Activated naive CD8-positive, alpha-beta T cell treated with anti-CD3 and anti-CD28 coated beads for 36 hours (primary cell): ENCODE measurements around the gene CTSC. TPM values are rescaled to one million over a fixed set of nuclear protein-coding genes. Genes with fewer than 3 reads are reported as not detected.

Experiments used
- DNase-seq: peaks from one replicate; pipeline ENCODE4 v3.0.0; 2021
- H3K27ac Mint-ChIP-seq: one replicate; pipeline ENCODE4 v1.8.0; 2022; ENCODE audit warnings: mild to moderate bottlenecking, moderate library complexity, mixed read lengths
- H3K27me3 Mint-ChIP-seq: one replicate; pipeline ENCODE4 v1.8.0; 2022; ENCODE audit warnings: mild to moderate bottlenecking, mixed read lengths
- H3K36me3 Mint-ChIP-seq: one replicate; pipeline ENCODE4 v1.8.0; 2021; ENCODE audit warnings: mild to moderate bottlenecking, mixed read lengths
- H3K4me1 Mint-ChIP-seq: one replicate; pipeline ENCODE4 v1.8.0; 2021; ENCODE audit warnings: mixed read lengths
- H3K4me3 Mint-ChIP-seq: one replicate; pipeline ENCODE4 v1.8.0; 2022; ENCODE audit warnings: mild to moderate bottlenecking, moderate library complexity, mixed read lengths
- H3K9me3 Mint-ChIP-seq: one replicate; pipeline ENCODE4 v1.8.0; 2022; ENCODE audit warnings: mixed read lengths
- total RNA-seq, 2 experiments: library from RNA; stranded (reverse); gene quantifications; one replicate each; pipeline ENCODE4 v1.2.3, GENCODE V29; 2021

Gene CTSC
- total RNA-seq, 2 experiments from 2014 or later: 77.6 to 80.9 TPM

DNA sequence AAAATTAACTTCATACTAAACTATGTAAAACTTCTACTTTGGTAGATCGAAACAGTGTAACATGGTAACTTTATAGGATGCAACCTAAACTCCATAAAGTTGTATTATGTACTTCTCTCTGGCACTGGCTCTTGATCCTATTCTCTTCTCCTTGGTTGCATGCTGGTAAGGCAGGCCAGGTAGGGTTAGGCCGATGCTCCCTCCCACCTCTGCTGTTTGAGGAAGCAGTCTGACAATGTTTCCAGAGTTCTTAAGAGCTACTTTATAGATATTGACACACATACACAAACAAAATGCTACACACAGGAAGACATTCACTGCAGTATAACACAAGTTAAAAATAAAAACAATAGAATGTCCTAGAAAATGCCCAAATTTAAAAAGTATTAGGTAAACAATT lies 22.5 kb downstream of the CTSC start:
- Mint-ChIP-seq H3K4me1 (peaks cover 2% of the 10 kb centered on the region), H3K27ac (no peak overlapping the region), H3K27me3 (no peaks in the 10 kb centered on the region), H3K4me3 (no peak overlapping the region), H3K9me3 (no peaks in the 10 kb centered on the region), H3K36me3 (peaks cover 32% of the 10 kb centered on the region)
- DNase-seq: no peak

DNA sequence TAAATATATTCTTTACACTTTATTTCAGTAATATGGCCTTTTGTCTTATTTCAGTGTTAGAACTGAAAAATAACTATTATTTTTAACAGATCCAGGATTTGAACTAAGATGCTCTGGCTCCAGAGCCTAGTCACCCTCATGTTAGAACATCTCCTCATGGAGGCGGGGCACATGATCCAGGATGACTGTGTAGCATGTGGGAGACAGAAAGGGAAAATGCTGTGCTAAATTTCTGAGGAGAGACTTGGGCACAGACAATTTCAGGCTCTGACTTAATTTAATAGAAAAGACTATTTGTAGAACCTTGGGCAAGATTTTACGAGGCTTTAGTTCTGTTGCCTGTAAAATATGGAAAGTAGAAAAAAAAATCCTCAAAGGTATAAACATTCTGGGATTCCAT lies 24.1 kb downstream of the CTSC start:
- no peak for DNase-seq
- H3K4me1 Mint-ChIP-seq: peaks cover 4% of the 10 kb centered on the region
- H3K27me3 Mint-ChIP-seq: no peaks in the 10 kb centered on the region
- H3K9me3 Mint-ChIP-seq: no peaks in the 10 kb centered on the region
- peaks cover 39% of the 10 kb centered on the region for H3K36me3 Mint-ChIP-seq
- H3K4me3 Mint-ChIP-seq: no peak overlapping the region
- no peak overlapping the region for H3K27ac Mint-ChIP-seq

DNA sequence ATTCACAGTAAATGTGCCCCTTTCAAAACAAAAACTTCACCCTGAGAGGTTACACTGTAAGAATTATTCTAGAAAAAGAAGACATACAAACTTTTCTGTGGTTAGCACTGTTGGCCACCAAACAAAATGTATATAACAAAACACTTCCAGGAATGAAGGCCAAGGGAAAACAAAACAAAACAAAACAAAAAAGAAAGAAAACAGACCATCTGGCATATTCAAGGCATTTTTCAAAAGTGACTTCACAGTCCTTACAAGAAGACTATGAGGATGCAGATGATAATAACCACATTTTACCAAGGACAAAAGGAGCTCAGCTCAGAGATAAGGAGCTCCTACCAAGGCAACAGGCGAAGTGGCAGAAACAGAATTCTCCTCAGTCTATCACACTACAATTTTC lies 24.9 kb downstream of the CTSC start:
- Mint-ChIP-seq H3K9me3 (no peaks in the 10 kb centered on the region), H3K36me3 (peaks cover 46% of the 10 kb centered on the region), H3K4me3 (no peak overlapping the region), H3K27me3 (no peaks in the 10 kb centered on the region), H3K4me1 (peaks cover 4% of the 10 kb centered on the region), H3K27ac (no peak overlapping the region)
- no peak for DNase-seq

DNA sequence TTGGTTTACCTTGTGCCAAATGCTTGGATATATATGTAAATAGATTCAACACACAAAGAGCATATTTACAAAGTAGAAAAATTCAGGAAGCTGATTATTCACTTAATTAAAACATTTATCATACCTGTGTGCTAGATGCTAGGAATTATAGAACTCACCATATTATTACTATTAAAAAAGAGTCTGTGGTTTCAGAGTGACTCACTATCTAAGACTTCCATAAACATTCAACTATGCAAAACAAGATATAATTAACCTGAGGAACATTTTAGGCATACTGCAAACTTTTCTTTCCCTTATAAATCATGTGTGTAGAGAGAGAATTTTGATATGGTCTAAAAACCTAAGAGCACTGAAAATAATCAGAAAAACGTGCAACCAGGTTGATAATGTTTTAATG lies 27.3 kb downstream of the CTSC start:
- Mint-ChIP-seq H3K4me3 (no peak overlapping the region), H3K27me3 (no peaks in the 10 kb centered on the region), H3K4me1 (peaks cover 4% of the 10 kb centered on the region), H3K27ac (no peak overlapping the region), H3K9me3 (no peaks in the 10 kb centered on the region), H3K36me3 (peaks cover 62% of the 10 kb centered on the region)
- DNase-seq: no peak

DNA sequence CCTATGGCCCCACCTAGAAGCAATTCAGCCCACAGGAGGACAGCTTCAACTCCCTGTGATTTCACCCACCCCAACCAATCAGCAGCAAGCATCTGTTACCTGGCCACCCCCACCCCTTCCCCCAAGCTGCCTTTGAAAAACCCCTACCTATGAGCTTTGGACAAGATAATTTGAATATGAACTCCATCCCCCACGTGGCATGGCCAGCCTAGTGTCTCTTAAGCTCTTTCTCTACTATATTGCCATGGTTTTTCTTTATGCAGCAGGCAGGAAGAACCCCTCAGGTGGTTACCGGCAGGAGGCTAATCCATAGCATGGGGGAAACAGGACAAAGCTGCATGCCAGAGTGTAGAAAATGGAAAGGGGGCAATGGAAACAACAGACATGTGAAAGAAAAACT lies 29.0 kb downstream of the CTSC start:
- Mint-ChIP-seq H3K36me3 (peaks cover 66% of the 10 kb centered on the region), H3K4me1 (peaks cover 6% of the 10 kb centered on the region)

DNA sequence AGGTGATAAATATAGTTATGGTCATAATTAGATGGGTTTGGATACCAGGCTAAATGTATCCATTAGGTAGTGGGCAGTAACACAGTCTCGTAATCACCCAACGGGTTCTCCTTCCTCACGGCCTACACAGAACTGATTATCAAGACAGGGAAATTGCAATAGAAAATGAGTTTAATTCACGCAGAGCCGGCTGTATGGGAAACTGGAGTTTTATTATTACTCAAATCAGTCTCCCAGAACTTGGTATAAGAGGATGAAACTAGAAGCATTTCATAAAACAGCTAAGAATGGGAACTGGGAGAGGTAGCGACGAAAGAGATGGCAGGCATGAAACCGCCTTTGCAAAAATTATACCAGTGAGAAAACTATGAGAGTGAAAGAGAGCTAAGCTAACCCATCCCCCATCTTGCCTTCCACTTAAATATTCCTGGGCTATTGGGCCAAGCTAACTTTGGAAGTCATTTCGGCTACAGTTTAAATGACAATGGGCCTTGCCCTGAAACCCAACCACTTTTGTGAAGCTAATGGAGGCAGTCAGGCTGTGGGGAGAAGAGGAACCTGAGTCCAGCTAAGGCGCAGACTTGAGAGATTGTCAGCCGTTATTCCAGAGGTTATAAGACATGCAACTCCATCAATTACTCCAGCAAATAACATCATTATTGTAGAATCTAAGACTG lies 29.6 kb downstream of the CTSC start:
- Mint-ChIP-seq H3K27me3 (no peaks in the 10 kb centered on the region), H3K27ac (no peak overlapping the region), H3K36me3 (peaks cover 64% of the 10 kb centered on the region), H3K9me3 (no peaks in the 10 kb centered on the region), H3K4me1 (peaks cover 13% of the 10 kb centered on the region), H3K4me3 (no peak overlapping the region)
- no peak for DNase-seq

More for the DNA sequence above, 29.0 kb downstream of the CTSC start:
- Mint-ChIP-seq H3K27me3 (no peaks in the 10 kb centered on the region), H3K9me3 (no peaks in the 10 kb centered on the region), H3K4me3 (no peak overlapping the region), H3K27ac (no peak overlapping the region)
- DNase-seq: no peak

DNA sequence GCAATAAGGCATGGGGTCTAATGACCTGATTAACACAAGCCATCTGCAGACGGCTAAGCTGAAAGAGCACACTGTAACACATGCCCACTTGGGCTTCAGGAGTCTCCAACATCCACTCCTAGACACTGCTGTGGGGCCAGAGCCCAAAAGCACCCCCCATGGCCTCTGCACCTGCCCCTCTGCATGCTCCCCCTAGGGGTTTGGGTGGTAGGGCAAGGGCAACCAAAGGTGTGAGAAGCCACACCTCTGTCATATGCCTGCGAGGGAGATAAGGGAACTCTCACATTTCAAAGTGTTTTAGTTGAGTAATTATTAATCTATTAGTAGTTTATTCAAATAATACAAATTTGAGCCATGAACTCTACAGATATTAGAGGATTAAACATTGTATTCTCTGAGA lies 30.8 kb downstream of the CTSC start:
- H3K36me3 Mint-ChIP-seq: peaks cover 68% of the 10 kb centered on the region
- H3K9me3 Mint-ChIP-seq: no peaks in the 10 kb centered on the region
- peaks cover 21% of the 10 kb centered on the region for H3K4me1 Mint-ChIP-seq
- H3K27me3 Mint-ChIP-seq: no peaks in the 10 kb centered on the region
- no peak overlapping the region for H3K27ac Mint-ChIP-seq
- no peak for DNase-seq
- H3K4me3 Mint-ChIP-seq: no peak overlapping the region

DNA sequence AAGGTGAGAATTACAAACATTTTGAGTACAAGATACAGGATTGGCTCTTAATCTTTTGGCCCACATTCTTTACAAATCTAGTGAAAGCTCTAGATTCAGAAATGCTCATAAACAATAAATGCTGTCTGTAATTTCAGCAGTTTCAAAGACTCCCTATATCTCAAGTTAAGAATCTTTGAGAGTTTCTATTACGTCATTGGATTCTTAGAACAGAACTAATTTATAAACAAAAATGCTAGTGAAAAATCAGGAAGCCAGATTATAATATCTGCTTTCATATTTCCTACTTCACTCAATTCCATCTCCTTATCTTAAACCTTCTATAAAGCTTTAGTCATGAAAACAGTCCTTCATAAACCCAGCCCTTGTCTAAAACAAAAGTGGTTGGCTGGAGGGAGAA lies 32.1 kb downstream of the CTSC start:
- H3K9me3 Mint-ChIP-seq: no peaks in the 10 kb centered on the region

DNA sequence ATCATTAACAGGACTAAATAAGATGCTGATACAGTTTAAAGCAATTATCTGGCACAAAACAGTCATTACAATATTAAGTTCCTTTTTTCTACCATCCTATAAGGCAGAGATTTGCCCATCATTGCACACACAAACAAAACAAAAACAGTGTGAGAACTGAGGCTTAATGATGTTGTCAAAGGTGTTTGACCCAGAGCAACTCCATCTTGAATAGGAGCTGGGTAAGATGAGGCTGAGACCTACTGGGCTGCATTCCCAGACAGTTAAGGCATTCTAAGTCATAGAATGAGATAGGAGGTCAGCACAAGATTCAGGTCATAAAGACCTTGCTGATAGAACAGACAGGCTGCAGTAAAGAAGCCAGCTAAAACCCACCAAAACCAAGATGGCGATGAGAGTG lies 33.2 kb downstream of the CTSC start:
- Mint-ChIP-seq H3K36me3 (peaks cover 76% of the 10 kb centered on the region), H3K27me3 (no peaks in the 10 kb centered on the region), H3K4me3 (no peak overlapping the region), H3K4me1 (peaks cover 30% of the 10 kb centered on the region), H3K27ac (no peak overlapping the region), H3K9me3 (no peaks in the 10 kb centered on the region)
- DNase-seq: no peak

More for the DNA sequence above, 32.1 kb downstream of the CTSC start:
- Mint-ChIP-seq H3K4me3 (no peak overlapping the region), H3K4me1 (peaks cover 32% of the 10 kb centered on the region), H3K27me3 (no peaks in the 10 kb centered on the region), H3K36me3 (peaks cover 72% of the 10 kb centered on the region), H3K27ac (no peak overlapping the region)
- DNase-seq: no peak

DNA sequence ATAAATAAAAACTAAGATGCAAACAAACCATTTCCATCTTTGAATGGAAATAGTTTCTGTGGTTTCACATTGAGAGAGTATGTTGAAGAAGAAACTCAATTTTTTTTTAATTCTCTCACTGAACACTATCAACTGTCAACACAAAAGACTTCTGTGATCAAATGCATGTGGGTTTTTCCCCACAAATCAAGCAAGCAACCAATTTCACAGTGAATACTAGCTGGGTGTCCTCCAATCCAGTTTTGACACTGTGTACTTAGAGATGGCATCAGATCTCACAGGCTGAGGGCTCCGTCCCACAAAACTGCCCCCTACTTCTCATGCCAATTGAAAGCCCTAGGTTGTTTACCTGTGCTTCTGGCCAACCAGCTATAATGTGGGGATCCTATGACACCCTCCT lies 34.5 kb downstream of the CTSC start:
- Mint-ChIP-seq H3K36me3 (peaks cover 74% of the 10 kb centered on the region), H3K4me1 (peaks cover 29% of the 10 kb centered on the region), H3K27me3 (no peaks in the 10 kb centered on the region), H3K27ac (no peak overlapping the region), H3K4me3 (no peak overlapping the region), H3K9me3 (no peaks in the 10 kb centered on the region)
- DNase-seq: no peak

DNA sequence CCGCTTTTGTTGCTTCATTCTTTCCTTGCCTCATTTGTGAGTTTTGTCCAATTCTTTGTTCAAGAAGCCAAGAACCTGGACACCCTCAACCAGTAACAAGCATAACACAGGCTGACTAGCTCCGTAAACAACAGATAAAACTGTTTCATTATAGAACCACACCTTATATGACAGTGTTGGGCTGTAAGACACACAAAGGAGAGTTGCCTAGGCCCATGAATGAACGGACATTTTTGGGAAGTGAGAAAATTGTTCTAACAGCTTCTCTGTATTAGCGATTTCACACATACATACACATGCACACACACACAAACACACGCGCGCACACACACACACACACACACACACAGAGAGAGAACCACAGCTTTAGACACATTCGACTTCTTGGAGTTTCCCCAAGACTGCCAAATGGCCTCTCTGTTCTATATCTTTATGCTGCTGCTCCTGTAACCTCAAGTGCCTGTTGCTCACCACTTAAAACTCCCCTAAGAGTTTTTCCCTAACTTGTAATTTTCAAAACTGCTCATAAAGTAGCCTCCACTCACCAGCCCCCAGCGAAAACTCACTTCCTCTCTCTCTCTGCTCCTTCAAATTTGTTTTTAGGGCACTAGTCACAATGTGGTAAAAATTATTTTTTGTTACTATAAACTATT lies 35.9 kb downstream of the CTSC start:
- Mint-ChIP-seq H3K27ac (peak overlapping the region; percentile 59), H3K4me1 (peaks cover 29% of the 10 kb centered on the region), H3K4me3 (no peak overlapping the region), H3K36me3 (peaks cover 68% of the 10 kb centered on the region), H3K9me3 (no peaks in the 10 kb centered on the region), H3K27me3 (no peaks in the 10 kb centered on the region)
- DNase-seq: no peak

DNA sequence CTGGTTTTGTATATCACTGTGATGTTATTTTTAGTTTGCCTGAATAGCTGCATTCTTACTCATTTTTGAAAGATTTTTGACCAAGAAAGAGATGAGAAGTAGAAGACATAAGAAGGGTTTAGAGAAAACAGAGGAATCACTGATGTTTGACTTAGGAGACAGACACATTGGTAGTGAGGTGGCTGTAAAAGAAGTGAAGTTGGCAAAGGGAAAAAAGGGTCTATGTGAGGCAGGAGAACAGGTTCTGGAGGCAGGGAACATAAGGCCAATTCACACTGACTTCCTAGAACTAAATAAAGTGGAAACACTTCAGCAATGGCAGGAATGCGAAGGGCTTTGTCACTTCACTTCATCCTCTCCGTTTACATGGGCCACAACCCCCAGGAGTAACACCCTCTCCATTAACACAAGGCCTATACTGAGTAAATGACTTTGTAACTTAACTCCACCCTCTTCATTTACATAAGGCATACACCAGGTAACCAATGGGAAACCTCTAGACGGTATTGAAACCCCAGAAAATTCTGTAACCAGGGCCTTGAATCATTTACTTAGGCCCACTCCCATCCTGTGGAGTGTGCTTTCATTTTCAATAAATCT lies 36.5 kb downstream of the CTSC start:
- no peak overlapping the region for H3K4me3 Mint-ChIP-seq
- H3K9me3 Mint-ChIP-seq: no peaks in the 10 kb centered on the region
- peaks cover 29% of the 10 kb centered on the region for H3K4me1 Mint-ChIP-seq
- H3K36me3 Mint-ChIP-seq: peaks cover 64% of the 10 kb centered on the region
- H3K27ac Mint-ChIP-seq: peak overlapping the region; percentile 12
- H3K27me3 Mint-ChIP-seq: no peaks in the 10 kb centered on the region
- DNase-seq: no peak

DNA sequence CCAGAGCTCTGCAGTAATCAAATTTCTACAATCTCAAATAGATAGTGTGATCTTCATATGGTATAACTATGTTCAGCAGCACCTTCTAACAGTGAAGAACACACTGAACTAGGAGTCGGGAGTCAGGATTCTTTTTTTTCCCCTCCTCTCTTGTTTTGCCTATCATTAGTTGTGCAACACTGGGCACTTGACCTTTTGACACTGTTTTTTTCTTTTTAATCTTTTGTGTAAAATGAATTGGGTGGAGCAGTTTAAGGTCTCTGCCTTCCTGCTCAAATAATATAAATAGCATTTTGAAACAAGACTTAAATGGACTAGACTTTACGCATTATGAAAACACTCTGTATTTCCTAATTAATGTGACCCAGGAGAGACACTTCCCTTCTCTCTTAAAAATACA lies 39.7 kb downstream of the CTSC start:
- Mint-ChIP-seq H3K27ac (no peak overlapping the region), H3K36me3 (peaks cover 62% of the 10 kb centered on the region), H3K27me3 (no peaks in the 10 kb centered on the region), H3K4me3 (no peak overlapping the region), H3K9me3 (no peaks in the 10 kb centered on the region), H3K4me1 (peaks cover 25% of the 10 kb centered on the region)
- no peak for DNase-seq

DNA sequence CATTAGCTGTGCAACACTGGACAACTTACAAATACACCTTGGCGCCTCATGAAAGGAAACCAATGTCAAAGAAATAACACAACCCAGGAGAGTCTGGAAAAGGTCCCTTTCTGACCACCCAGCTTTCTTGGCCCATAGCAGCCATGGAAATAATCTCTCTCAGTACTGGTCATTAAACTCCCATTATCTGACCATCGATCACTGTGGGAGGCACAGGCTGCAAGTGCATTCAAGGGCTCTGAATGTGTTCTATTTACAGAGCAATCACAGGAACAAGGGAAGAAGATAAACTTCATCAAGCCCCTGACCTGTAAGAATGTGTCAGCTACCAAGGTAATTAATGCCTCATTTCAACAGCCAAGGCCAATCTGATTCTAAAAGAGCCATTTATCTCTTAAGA lies 40.1 kb downstream of the CTSC start:
- Mint-ChIP-seq H3K4me1 (peaks cover 22% of the 10 kb centered on the region), H3K27ac (no peak overlapping the region), H3K36me3 (peaks cover 61% of the 10 kb centered on the region), H3K4me3 (no peak overlapping the region), H3K9me3 (no peaks in the 10 kb centered on the region), H3K27me3 (no peaks in the 10 kb centered on the region)
- DNase-seq: no peak

DNA sequence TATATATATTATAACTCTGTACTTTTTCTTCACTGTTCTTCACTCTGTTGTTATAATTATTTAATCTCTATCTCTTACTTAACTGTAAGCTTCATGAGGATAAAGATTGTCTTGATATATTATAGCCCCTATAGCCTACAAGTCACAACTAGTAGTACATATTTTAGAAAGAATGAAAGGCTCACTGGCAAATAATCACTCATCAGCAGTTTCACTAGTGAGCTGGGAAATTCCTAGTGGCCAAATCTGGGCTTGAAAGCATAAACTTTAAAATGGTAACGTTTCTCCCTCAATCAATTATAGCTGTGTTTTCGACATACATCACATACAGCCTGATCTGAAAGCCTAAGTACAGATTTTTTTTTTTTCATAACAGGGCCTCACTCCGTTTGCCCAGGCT lies 42.5 kb downstream of the CTSC start:
- H3K4me3 Mint-ChIP-seq: no peak overlapping the region
- no peak overlapping the region for H3K27ac Mint-ChIP-seq
- H3K4me1 Mint-ChIP-seq: peaks cover 5% of the 10 kb centered on the region
- peaks cover 48% of the 10 kb centered on the region for H3K36me3 Mint-ChIP-seq
- no peaks in the 10 kb centered on the region for H3K9me3 Mint-ChIP-seq
- no peaks in the 10 kb centered on the region for H3K27me3 Mint-ChIP-seq
- no peak for DNase-seq

DNA sequence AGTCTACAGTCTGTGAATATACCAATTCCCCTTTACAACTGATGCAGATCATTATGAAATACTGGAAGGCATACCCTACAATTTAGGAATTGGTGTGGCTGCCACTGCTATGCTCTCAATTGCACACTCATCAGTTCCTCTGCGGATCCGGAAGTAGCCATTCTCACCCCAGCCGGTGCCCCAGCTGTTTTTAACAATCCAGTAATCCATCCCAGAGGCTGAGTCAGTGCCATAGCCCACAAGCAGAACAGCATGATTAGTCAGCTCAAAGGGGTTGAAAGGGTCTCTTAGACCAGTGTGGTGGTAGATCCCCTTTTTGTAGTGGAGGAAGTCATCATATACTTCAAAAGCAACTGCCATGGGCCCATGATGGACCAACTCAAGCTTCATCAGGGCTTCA lies 43.6 kb downstream of the CTSC start:
- H3K4me3 Mint-ChIP-seq: no peak overlapping the region
- H3K9me3 Mint-ChIP-seq: no peaks in the 10 kb centered on the region
- peaks cover 43% of the 10 kb centered on the region for H3K36me3 Mint-ChIP-seq
- DNase-seq: no peak
- H3K4me1 Mint-ChIP-seq: peaks cover 5% of the 10 kb centered on the region
- H3K27ac Mint-ChIP-seq: no peak overlapping the region
- H3K27me3 Mint-ChIP-seq: no peaks in the 10 kb centered on the region
